HS-27A (cell line): Measurements from ENCODE around the gene ARL4C.

ENCODE experiments used
- DNase-seq: peaks from one replicate; pipeline ENCODE4 v3.0.0-alpha.2; 2012; ENCODE audit warnings: low read depth, missing footprints

Gene ARL4C

GRCh38 chr2:234447189-234447588 lies 49.7 kb downstream of the ARL4C start:
- no peak for DNase-seq

GRCh38 chr2:234446404-234447076 lies 50.3 kb downstream of the ARL4C start:
- no peak for DNase-seq

GRCh38 chr2:234444893-234445292 lies 52.0 kb downstream of the ARL4C start:
- DNase-seq, result no peak

- DNase-seq, result no peak
Observed at GRCh38 chr2:234444242-234444730, 52.6 kb downstream of the ARL4C start.
